H1 (cell line): Measurements from ENCODE around the gene FSTL4. TPM values are rescaled to one million over a fixed set of nuclear protein-coding genes. Genes with fewer than 3 reads are reported as not detected.

ENCODE experiments used
- CTCF ChIA-PET: fragments of 300-600 bp; sonication (Branson Sonifier 250); formaldehyde crosslinking; loops from one replicate; lab custom pipeline; 2021; ENCODE audit not compliant: partially characterized antibody; lab: Charles Lee
- POLR2A ChIA-PET: fragments of 300-600 bp; sonication (Branson Sonifier 250); formaldehyde crosslinking; loops from one replicate; lab custom pipeline; 2021; ENCODE audit warnings: inconsistent platforms; ENCODE audit not compliant: partially characterized antibody; lab: Charles Lee
- DNase-seq, 2 experiments: peaks; one replicate each; pipeline versions ENCODE4 v3.0.0 to v3.0.0-alpha.2; 2010 to 2022; ENCODE audit warnings: low spot score in 2 of 2, low read depth in 1 of 2, mixed read lengths in 1 of 2
- FAIRE-seq: peaks from 2 replicates; lab custom pipeline; 2011; peaks lifted over from hg19 to GRCh38; lab: Jason Lieb, UNC
- H2AFZ ChIP-seq: 2 replicates; pipeline ENCODE4 v1.8.1; 2012; ENCODE audit warnings: low read length, inconsistent platforms
- H2AK5ac ChIP-seq: 2 replicates; pipeline ENCODE4 v1.6.1; 2013; ENCODE audit warnings: low read depth, low read length
- H2BK120ac ChIP-seq: replicated peaks from 2 replicates; pipeline ENCODE3; 2013; ENCODE audit warnings: low read depth, low read length, inconsistent platforms
- H2BK12ac ChIP-seq: 2 replicates; pipeline ENCODE4 v1.6.1; 2013; ENCODE audit warnings: low read depth, low read length
- H2BK15ac ChIP-seq: 2 replicates; pipeline ENCODE4 v1.6.1; 2013; ENCODE audit warnings: low read length
- H2BK20ac ChIP-seq: 2 replicates; pipeline ENCODE4 v1.6.1; 2013; ENCODE audit warnings: low read length
- H2BK5ac ChIP-seq: 2 replicates; pipeline ENCODE4 v1.6.1; 2013; ENCODE audit warnings: low read depth, low read length
- H3K14ac ChIP-seq: 2 replicates; pipeline ENCODE4 v1.6.1; 2013; ENCODE audit warnings: inconsistent platforms; ENCODE audit not compliant: insufficient read length
- H3K18ac ChIP-seq: 2 replicates; pipeline ENCODE4 v1.6.1; 2013; ENCODE audit warnings: low read length; ENCODE audit errors: extremely low read depth
- H3K23ac ChIP-seq: 2 replicates; pipeline ENCODE4 v1.6.1; 2013; ENCODE audit warnings: inconsistent platforms; ENCODE audit not compliant: insufficient read length
- H3K23me2 ChIP-seq: 2 replicates; pipeline ENCODE4 v1.6.1; 2013; ENCODE audit warnings: low read depth, low read length
- H3K27ac ChIP-seq: 2 replicates; pipeline ENCODE4 v1.6.1; 2011; ENCODE audit warnings: low read depth, low read length, inconsistent platforms
- H3K27me3 ChIP-seq, 4 experiments: replicated peaks in 1 of 4; 1 replicate in 1 of 4; 2 replicates in 3 of 4; pipeline versions ENCODE4 v1.6.1 to v1.8.1; 2011 to 2013; ENCODE audit warnings: low read length in 3 of 4, mild to moderate bottlenecking in 3 of 4, inconsistent platforms in 2 of 4, mixed read lengths in 2 of 4, moderate library complexity in 1 of 4; ENCODE audit not compliant: control insufficient read depth in 3 of 4, insufficient read depth in 3 of 4; ENCODE audit errors: extremely low read depth in 1 of 4
- H3K36me3 ChIP-seq, 4 experiments: 2 replicates each; pipeline versions ENCODE4 v1.6.1 to v1.8.1; 2011 to 2013; ENCODE audit warnings: mild to moderate bottlenecking in 4 of 4, low read length in 3 of 4, moderate library complexity in 2 of 4, control low read depth in 1 of 4, inconsistent platforms in 1 of 4; ENCODE audit not compliant: insufficient read depth in 4 of 4, control insufficient read depth in 2 of 4
- H3K4ac ChIP-seq: replicated peaks from 2 replicates; pipeline ENCODE3; 2013; ENCODE audit warnings: low read length, low read depth, mixed read lengths, inconsistent platforms; ENCODE audit not compliant: insufficient read length
- H3K4me1 ChIP-seq, 4 experiments: replicated peaks in 1 of 4; 1 replicate in 1 of 4; 2 replicates in 3 of 4; pipeline versions ENCODE4 v1.6.1 to v1.8.1; 2011 to 2013; ENCODE audit warnings: low read length in 3 of 4, inconsistent platforms in 2 of 4, mixed read lengths in 1 of 4; ENCODE audit not compliant: insufficient read depth in 4 of 4, control insufficient read depth in 3 of 4
- H3K4me2 ChIP-seq, 2 experiments: 2 replicates each; pipeline versions ENCODE4 v1.6.1 to v1.8.1; 2011 to 2013; ENCODE audit warnings: low read depth in 2 of 2, low read length in 2 of 2, control low read depth in 1 of 2, inconsistent platforms in 1 of 2, mild to moderate bottlenecking in 1 of 2; ENCODE audit not compliant: insufficient read depth in 1 of 2
- H3K4me3 ChIP-seq, 4 experiments: fragments of 200-600, 300-600 bp in 1 of 4; sonication (generic), shearing (Covaris generic), sonication (Bioruptor Twin) in 1 of 4; 2 replicates each; pipeline versions ENCODE4 v1.5.1 to v1.8.1; 2011 to 2016; ENCODE audit warnings: low read length in 4 of 4, low read depth in 3 of 4, control low read depth in 2 of 4, inconsistent platforms in 2 of 4, mild to moderate bottlenecking in 2 of 4, mixed read lengths in 1 of 4, moderate library complexity in 1 of 4; ENCODE audit not compliant: insufficient read depth in 2 of 4; ENCODE audit errors: extremely low read depth in 1 of 4
- H3K56ac ChIP-seq: replicated peaks from 2 replicates; pipeline ENCODE3; 2013; ENCODE audit warnings: low read depth, mild to moderate bottlenecking, mixed read lengths, low read length, inconsistent platforms; ENCODE audit not compliant: insufficient read length
- H3K79me1 ChIP-seq: 2 replicates; pipeline ENCODE4 v1.6.1; 2013; ENCODE audit warnings: low read depth, low read length, control low read depth
- H3K79me2 ChIP-seq, 2 experiments: 2 replicates each; pipeline versions ENCODE4 v1.6.1 to v1.8.1; 2012 to 2013; ENCODE audit warnings: low read length in 2 of 2, mild to moderate bottlenecking in 2 of 2, inconsistent platforms in 1 of 2; ENCODE audit not compliant: insufficient read depth in 2 of 2, control insufficient read depth in 1 of 2
- H3K9ac ChIP-seq, 4 experiments: replicated peaks in 1 of 4; 1 replicate in 1 of 4; 2 replicates in 3 of 4; pipeline versions ENCODE4 v1.6.1 to v1.8.1; 2011 to 2013; ENCODE audit warnings: low read depth in 3 of 4, low read length in 3 of 4, control low read depth in 2 of 4, mild to moderate bottlenecking in 2 of 4, moderate library complexity in 2 of 4, inconsistent platforms in 1 of 4; ENCODE audit errors: extremely low read depth in 1 of 4
- H3K9me3 ChIP-seq, 2 experiments: 2 replicates each; pipeline versions ENCODE4 v1.6.1 to v1.8.1; 2012 to 2013; ENCODE audit warnings: mild to moderate bottlenecking in 2 of 2, moderate library complexity in 2 of 2, control low read depth in 1 of 2, inconsistent platforms in 1 of 2, low read depth in 1 of 2, low read length in 1 of 2, mixed read lengths in 1 of 2; ENCODE audit not compliant: insufficient read depth in 2 of 2
- H4K20me1 ChIP-seq, 2 experiments: replicated peaks in 1 of 2; 2 replicates each; pipeline versions ENCODE3 to v1.8.1; 2011 to 2013; ENCODE audit warnings: inconsistent platforms in 2 of 2, low read length in 2 of 2, mild to moderate bottlenecking in 1 of 2; ENCODE audit not compliant: insufficient read depth in 2 of 2, control insufficient read depth in 1 of 2
- H4K5ac ChIP-seq: 2 replicates; pipeline ENCODE4 v1.6.1; 2013; ENCODE audit warnings: low read length, low read depth, mixed read lengths, inconsistent platforms; ENCODE audit not compliant: insufficient read length
- H4K8ac ChIP-seq: 2 replicates; pipeline ENCODE4 v1.8.0; 2013; ENCODE audit warnings: mild to moderate bottlenecking, moderate library complexity, low read length, inconsistent platforms; ENCODE audit not compliant: insufficient read depth; ENCODE audit errors: extremely low read depth
- H4K91ac ChIP-seq: replicated peaks from 2 replicates; pipeline ENCODE3; 2013; ENCODE audit warnings: low read length, mixed read lengths, inconsistent platforms; ENCODE audit not compliant: insufficient read length
- CBX5 ChIP-seq: fragments of 300-800, 300-1000 bp; sonication (generic); IDR thresholded peaks from 2 replicates; pipeline ENCODE4 v1.7.1; 2016; ENCODE audit warnings: antibody characterized with exemption, low read length, low read depth
- CBX8 ChIP-seq: fragments of 300-800, 300-1000 bp; sonication (generic); IDR thresholded peaks from 2 replicates; pipeline ENCODE4 v1.7.1; 2016; ENCODE audit warnings: low read depth, low read length, borderline replicate concordance
- CREB1 ChIP-seq: IDR thresholded peaks from 2 replicates; pipeline ENCODE4 v1.6.1; 2012; ENCODE audit warnings: inconsistent platforms
- EZH2 ChIP-seq: fragments of 200-600 bp; sonication (generic); IDR thresholded peaks from 2 replicates; pipeline ENCODE4 v1.7.1; 2012; ENCODE audit warnings: low read depth, mild to moderate bottlenecking, moderate library complexity, low read length, inconsistent platforms; ENCODE audit not compliant: severe bottlenecking
- GABPA ChIP-seq: IDR thresholded peaks from 2 replicates; pipeline ENCODE4 v1.6.1; 2011; ENCODE audit warnings: mild to moderate bottlenecking, low read length, moderate library complexity, borderline replicate concordance; ENCODE audit not compliant: insufficient read depth
- HDAC6 ChIP-seq: IDR thresholded peaks from one replicate; pipeline ENCODE4 v1.7.1; 2012; ENCODE audit warnings: low read depth, mild to moderate bottlenecking, inconsistent platforms, low read length, moderate library complexity
- JUN ChIP-seq: IDR thresholded peaks from 2 replicates; pipeline ENCODE4 v1.6.1; 2011; ENCODE audit warnings: low read depth, mild to moderate bottlenecking, improper control_type of control experiment, low read length
- JUND ChIP-seq: IDR thresholded peaks from 2 replicates; pipeline ENCODE4 v1.6.1; 2011; ENCODE audit warnings: mild to moderate bottlenecking, improper control_type of control experiment, low read length
- KDM4A ChIP-seq: IDR thresholded peaks from one replicate; pipeline ENCODE4 v1.7.1; 2012; ENCODE audit warnings: low read depth, mild to moderate bottlenecking, moderate library complexity, low read length, inconsistent platforms; ENCODE audit not compliant: severe bottlenecking
- NANOG ChIP-seq: IDR thresholded peaks from 2 replicates; pipeline ENCODE4 v1.6.1; 2011; ENCODE audit warnings: low read length, low read depth, mild to moderate bottlenecking, inconsistent platforms; ENCODE audit not compliant: insufficient read depth, poor library complexity, severe bottlenecking
- POU5F1 ChIP-seq: IDR thresholded peaks from 2 replicates; pipeline ENCODE4 v1.6.1; 2011; ENCODE audit warnings: low read depth, mild to moderate bottlenecking, low read length, moderate library complexity
- RFX5 ChIP-seq: IDR thresholded peaks from 2 replicates; pipeline ENCODE4 v1.6.1; 2011; ENCODE audit warnings: low read depth, low read length, improper control_type of control experiment, borderline replicate concordance
- RXRA ChIP-seq: IDR thresholded peaks from 2 replicates; pipeline ENCODE4 v1.6.1; 2011; ENCODE audit warnings: low read depth, mild to moderate bottlenecking, low read length, moderate library complexity; ENCODE audit not compliant: insufficient read depth
- TCF12 ChIP-seq: IDR thresholded peaks from 2 replicates; pipeline ENCODE4 v1.6.1; 2011; ENCODE audit warnings: low read depth, mild to moderate bottlenecking, low read length
- WGBS, 2 experiments: shearing (Covaris generic) in 1 of 2; methylation state at CpG; one replicate each; pipeline versions ENCODE4 v1.1.6 to v1.1.7; 2013 to 2015; ENCODE audit warnings: low lambda C conversion rate in 2 of 2, mixed read lengths in 2 of 2, inconsistent platforms in 1 of 2, low coverage in 1 of 2, missing lambda C conversion rate in 1 of 2; ENCODE audit not compliant: insufficient replicate concordance in 2 of 2, insufficient coverage in 1 of 2, insufficient read length in 1 of 2; ENCODE audit errors: extremely low coverage in 1 of 2, missing lambda C conversion rate in 1 of 2; 5-methylcytosine and 5-hydroxymethylcytosine counted together
- polyA plus RNA-seq, 7 experiments: library from polyadenylated mRNA; depleted of rRNA in 3 of 7; stranded (reverse) in 5 of 7; unstranded in 2 of 7; fragments of >200 nt in 5 of 7; fragments of 200-250 nt in 2 of 7; gene quantifications; 1 replicate in 5 of 7; 2 replicates in 1 of 7; 4 replicates in 1 of 7; pipeline versions ENCODE4 v1.2.1 to v1.2.3, GENCODE V29; 2011 to 2013; ENCODE audit warnings: missing spikeins in 2 of 7, mixed read lengths in 2 of 7
- total RNA-seq: library from RNA; stranded (reverse); fragmentation: NEBNext Ultra II Directional; extraction: Animal tissue kit (Norgen Biotek cat#: 25700); gene quantifications from 2 replicates; pipeline ENCODE4 v1.2.1, GENCODE V29; 2021

The FSTL4 gene
- total and polyA plus RNA-seq, 2 of the 8 experiments (the other 6 are each of a cell fraction or from before 2014, with no cell fraction given), result 3.1 to 4.1 TPM

GRCh38 chr5:133524666-133525065 is 87.7 kb downstream of the FSTL4 start:
- WGBS, 2 experiments, result 87% methylated on average over 4 of the region's 4 CpGs; no CpG with 5 or more reads in 1 of the 2 experiments
- Histone ChIP-seq H3K18ac (no peak overlapping the region), H3K14ac (no peak overlapping the region), H2BK20ac (no peak overlapping the region), H3K4me1 (peaks cover 0 to 5% (median 2%) of the 10 kb centered on the region in 4 experiments; a peak in 4 of 7 replicates), H4K5ac (no peak overlapping the region), H3K36me3 (no peaks in the 10 kb centered on the region), H2BK15ac (no peak overlapping the region), H3K27ac (no peak overlapping the region), H3K23me2 (no peaks in the 10 kb centered on the region), H2BK5ac (no peak overlapping the region), H2AK5ac (no peak overlapping the region), H3K9ac (no peak overlapping the region), H2BK12ac (no peak overlapping the region), H3K56ac (no peak overlapping the region), H3K27me3 (no peaks in the 10 kb centered on the region), H3K79me2 (no peaks in the 10 kb centered on the region), H4K8ac (no peak overlapping the region), H4K20me1 (no peaks in the 10 kb centered on the region), H2BK120ac (no peak overlapping the region), H4K91ac (no peak overlapping the region), H3K79me1 (no peaks in the 10 kb centered on the region), H3K23ac (no peak overlapping the region), H3K9me3 (no peaks in the 10 kb centered on the region), H3K4me3 (no peak overlapping the region), H3K4ac (no peak overlapping the region), H3K4me2 (no peak overlapping the region), H2AFZ (no peak overlapping the region)
- FAIRE-seq (no peak), DNase-seq (no peak)
- POLR2A ChIA-PET, result no interaction called here
- CTCF ChIA-PET, result interaction anchor here (0.9 to 2.4 kb wide), 7 partner anchors 28 to 277 kb away, joined by 3 to 10 read pairs (median 4); no protein-coding TSS in a partner anchor
- no peak for TF ChIP-seq CREB1
- no peak for TF ChIP-seq RXRA
- TF ChIP-seq NANOG, result no peak
- no peak for TF ChIP-seq TCF12
- TF ChIP-seq CBX8, result no peak
- TF ChIP-seq CBX5, result no peak
- no peak for TF ChIP-seq KDM4A
- TF ChIP-seq EZH2, result no peak
- TF ChIP-seq GABPA, result no peak
- no peak for TF ChIP-seq RFX5
- no peak for TF ChIP-seq JUND
- TF ChIP-seq JUN, result no peak
- no peak for TF ChIP-seq HDAC6
- no peak for TF ChIP-seq POU5F1
